Stomach (tissue), 4 donors: ENCODE measurements around the gene DOP1B.

ENCODE experiments used
- CTCF ChIP-seq, 7 experiments: fragments of 450-650 bp in 4 of 7; fragments of 200-600 bp in 3 of 7; sonication (generic) in 3 of 7; IDR thresholded peaks; one replicate each; pipeline ENCODE4 v1.5.1; 2016 to 2019; ENCODE audit warnings: antibody characterized with exemption in 7 of 7, control low read depth in 2 of 7, mild to moderate bottlenecking in 1 of 7
- EP300 ChIP-seq: sonication (generic); formaldehyde crosslinking; IDR thresholded peaks from one replicate; pipeline ENCODE4 v1.6.1; 2017; ENCODE audit warnings: antibody characterized with exemption

- TF ChIP-seq CTCF (IDR thresholded peaks at IDR 0.05) (no peak), EP300 (no peak)
Measured at GRCh38 chr21:36126621-36127110, 30.0 kb upstream of the DOP1B start.
